ENCODE measurements around the gene ARG2.
A peak's percentile ranks its signal among the peaks of the same experiment; 100 is the strongest.

ARG2 gene

GRCh38 chr14:67609642-67610310 lies 9.9 kb upstream of the ARG2 start (continued):
- TF ChIP-seq GLIS3 (CRISPR knock-in tag; IDR thresholded peaks at IDR 0.05) (no peak), OSR1 (CRISPR knock-in tag; IDR thresholded peaks at IDR 0.05) (no peak), PATZ1 (CRISPR knock-in tag; IDR thresholded peaks at IDR 0.05; ENCODE audit: borderline replicate concordance) (no peak), TCF4 (CRISPR knock-in tag; IDR thresholded peaks at IDR 0.05; ENCODE audit: borderline replicate concordance) (no peak), CREB5 (CRISPR knock-in tag; IDR thresholded peaks at IDR 0.05; ENCODE audit: low read depth) (no peak)

- TF ChIP-seq TOX (CRISPR knock-in tag; IDR thresholded peaks at IDR 0.05; ENCODE audit: borderline replicate concordance): no peak
- no peak for TF ChIP-seq CREB5 (CRISPR knock-in tag; IDR thresholded peaks at IDR 0.05; ENCODE audit: low read depth)
- TF ChIP-seq OSR1 (CRISPR knock-in tag; IDR thresholded peaks at IDR 0.05): no peak
- TF ChIP-seq GLIS3 (CRISPR knock-in tag; IDR thresholded peaks at IDR 0.05): no peak
- no peak for TF ChIP-seq SNAI2 (CRISPR knock-in tag; IDR thresholded peaks at IDR 0.05)
- TF ChIP-seq ISL1 (CRISPR knock-in tag; IDR thresholded peaks at IDR 0.05): no peak
- TF ChIP-seq POU6F1 (CRISPR knock-in tag; IDR thresholded peaks at IDR 0.05; ENCODE audit: borderline replicate concordance, low read depth): no peak
- no peak for TF ChIP-seq ZFP30 (CRISPR knock-in tag; IDR thresholded peaks at IDR 0.05)
- no peak for TF ChIP-seq ZNF565 (CRISPR knock-in tag; conservative IDR thresholded peaks at IDR 0.05; ENCODE audit: low read depth)
- no peak for TF ChIP-seq ZNF8 (CRISPR knock-in tag; IDR thresholded peaks at IDR 0.05)
- TF ChIP-seq PPARA (CRISPR knock-in tag; IDR thresholded peaks at IDR 0.05; ENCODE audit: borderline replicate concordance): no peak
- ATAC-seq: no peak
Observed at GRCh38 chr14:67610491-67610890, 9.2 kb upstream of the ARG2 start.

GRCh38 chr14:67618617-67619063 lies 1.1 kb upstream of the ARG2 start:
- ATAC-seq: peak; percentile 75
- no peak for TF ChIP-seq SNAI2 (CRISPR knock-in tag; IDR thresholded peaks at IDR 0.05)
- no peak for TF ChIP-seq PPARA (CRISPR knock-in tag; IDR thresholded peaks at IDR 0.05; ENCODE audit: borderline replicate concordance)
- no peak for TF ChIP-seq ZNF70 (CRISPR knock-in tag; IDR thresholded peaks at IDR 0.05)
- TF ChIP-seq ZFP30 (CRISPR knock-in tag; IDR thresholded peaks at IDR 0.05): no peak
- TF ChIP-seq CSDC2 (CRISPR knock-in tag; IDR thresholded peaks at IDR 0.05): no peak
- no peak for TF ChIP-seq TSHZ2 (CRISPR knock-in tag; IDR thresholded peaks at IDR 0.05)
- no peak for TF ChIP-seq ZC3H10 (CRISPR knock-in tag; IDR thresholded peaks at IDR 0.05)
- TF ChIP-seq TCF4 (CRISPR knock-in tag; IDR thresholded peaks at IDR 0.05; ENCODE audit: borderline replicate concordance): no peak
- TF ChIP-seq ISL1 (CRISPR knock-in tag; IDR thresholded peaks at IDR 0.05): no peak
- no peak for TF ChIP-seq CSRNP3 (CRISPR knock-in tag; IDR thresholded peaks at IDR 0.05)
- no peak for TF ChIP-seq ARNTL (CRISPR knock-in tag; IDR thresholded peaks at IDR 0.05; ENCODE audit: borderline replicate concordance, low read depth)
- TF ChIP-seq TOX (CRISPR knock-in tag; IDR thresholded peaks at IDR 0.05; ENCODE audit: borderline replicate concordance): no peak
- TF ChIP-seq ZFP3 (CRISPR knock-in tag; IDR thresholded peaks at IDR 0.05): no peak
